Natural killer cell (primary cell): ENCODE measurements around the gene GPR17. TPM values are rescaled to one million over a fixed set of nuclear protein-coding genes. Genes with fewer than 3 reads are reported as not detected.

Experiments
- ATAC-seq, 3 donors: fragments of 150-1000 bp in 2 of 3; fragments of 200-7000 bp in 1 of 3; cut with Tn5 transposase; 1 replicate in 1 of 3; 2 replicates in 2 of 3; pipeline ENCODE4 v1.10.0; 2021; ENCODE audit warnings: mild to moderate bottlenecking in 2 of 3, moderate library complexity in 2 of 3
- DNase-seq, 2 donors: peaks; one replicate each; pipeline versions ENCODE4 v3.0.0 to v3.0.0-alpha.2; 2013 to 2021; ENCODE audit warnings: mixed read lengths in 1 of 2
- H3K27ac ChIP-seq: one replicate; pipeline ENCODE4 v1.5.1; 2013; ENCODE audit warnings: mild to moderate bottlenecking, low read length
- H3K27me3 ChIP-seq: one replicate; pipeline ENCODE4 v1.6.1; 2013; ENCODE audit warnings: low read length; ENCODE audit not compliant: control insufficient read depth, insufficient read depth
- H3K36me3 ChIP-seq: one replicate; pipeline ENCODE4 v1.6.1; 2013; ENCODE audit warnings: low read length; ENCODE audit not compliant: control insufficient read depth, insufficient read depth
- H3K4me1 ChIP-seq: one replicate; pipeline ENCODE4 v1.6.1; 2013; ENCODE audit warnings: low read length; ENCODE audit not compliant: control insufficient read depth, insufficient read depth
- H3K4me3 ChIP-seq: one replicate; pipeline ENCODE4 v1.5.1; 2013; ENCODE audit warnings: low read length
- H3K9me3 ChIP-seq: one replicate; pipeline ENCODE4 v1.6.1; 2013; ENCODE audit warnings: low read length; ENCODE audit not compliant: control insufficient read depth, insufficient read depth
- H3K27ac Mint-ChIP-seq, 2 donors: one replicate each; pipeline ENCODE4 v1.8.0; 2022; ENCODE audit warnings: mild to moderate bottlenecking in 2 of 2, mixed read lengths in 2 of 2, moderate library complexity in 1 of 2
- H3K27me3 Mint-ChIP-seq, 2 donors: one replicate each; pipeline ENCODE4 v1.8.0; 2022; ENCODE audit warnings: low read depth in 2 of 2, mixed read lengths in 2 of 2
- H3K36me3 Mint-ChIP-seq: one replicate; pipeline ENCODE4 v1.8.0; 2022; ENCODE audit warnings: mixed read lengths
- H3K4me1 Mint-ChIP-seq, 2 donors: one replicate each; pipeline ENCODE4 v1.8.0; 2022; ENCODE audit warnings: mixed read lengths in 2 of 2
- H3K4me3 Mint-ChIP-seq: one replicate; pipeline ENCODE4 v1.8.0; 2022; ENCODE audit warnings: mild to moderate bottlenecking, moderate library complexity, mixed read lengths
- H3K9me3 Mint-ChIP-seq, 2 donors: one replicate each; pipeline ENCODE4 v1.8.0; 2022; ENCODE audit warnings: mixed read lengths in 2 of 2
- whole genome bisulfite sequencing: methylation state at CpG from one replicate; pipeline ENCODE4 v1.1.7; 2013; ENCODE audit warnings: missing lambda C conversion rate; ENCODE audit not compliant: insufficient coverage; 5-methylcytosine and 5-hydroxymethylcytosine counted together
- intact Hi-C: fragments of 100-400 bp; cut with micrococcal nuclease; formaldehyde crosslinking; loops from one replicate; pipeline ENCODE4 v1.14.2; 2022
- total RNA-seq, 4 donors: library from RNA; stranded (reverse); fragments of 120-200 nt in 1 of 4; gene quantifications; one replicate each; pipeline versions ENCODE4 v1.2.3 to v1.2.4, GENCODE V29; 2013 to 2022
- TF ChIP-seq, protein P1 (sequence below): fragments of 200-600 bp; IDR thresholded peaks from one replicate; pipeline ENCODE4 v1.8.0; 2022; ENCODE audit warnings: antibody characterized with exemption

GPR17 gene
- total RNA-seq, 3 donors from 2014 or later (not counting 1 experiment from before 2014, with no cell fraction given): not detected

DNA sequence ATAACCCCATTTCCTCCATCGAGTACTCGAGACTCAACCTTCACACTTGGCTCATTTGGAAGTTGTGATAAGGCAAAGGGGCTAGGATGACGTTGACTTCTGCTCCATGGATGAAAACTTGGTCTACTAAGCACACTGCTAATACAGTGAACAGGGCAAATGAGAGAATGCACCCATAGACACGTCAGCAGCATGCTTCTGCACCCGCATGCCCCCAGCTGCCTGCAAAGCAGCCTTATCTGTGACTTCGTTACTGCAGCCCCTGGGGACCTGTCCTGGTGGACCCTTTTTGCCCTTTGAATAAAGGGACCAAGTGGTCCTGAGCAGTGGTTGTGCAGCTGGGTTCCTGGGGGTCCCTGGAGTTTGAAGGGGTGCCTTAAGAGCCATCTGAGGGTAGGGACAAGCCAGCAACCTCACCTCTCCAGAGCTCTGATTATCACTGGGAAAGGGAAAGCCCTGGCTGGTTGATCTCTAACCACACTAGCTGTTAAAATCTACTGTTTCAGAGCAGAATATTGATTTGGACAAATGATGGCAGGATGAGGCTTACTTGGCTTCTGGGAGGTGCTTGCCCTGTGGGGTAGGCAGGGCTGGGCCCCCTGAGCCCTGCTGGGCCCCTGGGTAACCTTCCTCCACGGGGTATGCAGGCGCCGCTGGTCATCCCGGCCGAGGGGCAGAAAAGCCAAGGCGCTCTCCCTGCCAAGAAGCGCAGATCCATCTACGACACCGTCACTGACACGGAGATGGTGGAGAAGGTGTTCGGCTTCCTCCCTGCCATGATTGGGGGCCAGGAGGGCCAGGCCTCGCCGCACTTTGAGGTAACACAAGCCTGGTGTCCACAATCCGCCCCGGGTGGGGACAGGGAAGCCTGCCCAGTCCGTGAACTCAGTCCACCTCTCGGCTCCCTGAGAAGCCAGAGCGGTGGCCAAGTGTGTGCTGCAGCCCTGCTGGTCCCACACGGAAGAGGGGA lies 37.6 kb upstream of the GPR17 start:
- no peaks in the 10 kb centered on the region for H3K27me3 ChIP-seq
- intact Hi-C loops: no loop called here
- no peaks in the 10 kb centered on the region for H3K36me3 ChIP-seq
- Mint-ChIP-seq H3K9me3 (peaks cover 0 to 3% of the 10 kb centered on the region in 2 donors), H3K27me3 (peaks cover 0 to 5% of the 10 kb centered on the region in 2 donors), H3K4me1 (no peaks in the 10 kb centered on the region), H3K4me3 (no peak overlapping the region), H3K36me3 (peaks cover 4% of the 10 kb centered on the region), H3K27ac (no peak overlapping the region)
- ATAC-seq: no peak
- DNase-seq: peak in 1 of 2 donors; percentile 10
- H3K27ac ChIP-seq: no peak overlapping the region
- TF ChIP-seq, protein P1, sequence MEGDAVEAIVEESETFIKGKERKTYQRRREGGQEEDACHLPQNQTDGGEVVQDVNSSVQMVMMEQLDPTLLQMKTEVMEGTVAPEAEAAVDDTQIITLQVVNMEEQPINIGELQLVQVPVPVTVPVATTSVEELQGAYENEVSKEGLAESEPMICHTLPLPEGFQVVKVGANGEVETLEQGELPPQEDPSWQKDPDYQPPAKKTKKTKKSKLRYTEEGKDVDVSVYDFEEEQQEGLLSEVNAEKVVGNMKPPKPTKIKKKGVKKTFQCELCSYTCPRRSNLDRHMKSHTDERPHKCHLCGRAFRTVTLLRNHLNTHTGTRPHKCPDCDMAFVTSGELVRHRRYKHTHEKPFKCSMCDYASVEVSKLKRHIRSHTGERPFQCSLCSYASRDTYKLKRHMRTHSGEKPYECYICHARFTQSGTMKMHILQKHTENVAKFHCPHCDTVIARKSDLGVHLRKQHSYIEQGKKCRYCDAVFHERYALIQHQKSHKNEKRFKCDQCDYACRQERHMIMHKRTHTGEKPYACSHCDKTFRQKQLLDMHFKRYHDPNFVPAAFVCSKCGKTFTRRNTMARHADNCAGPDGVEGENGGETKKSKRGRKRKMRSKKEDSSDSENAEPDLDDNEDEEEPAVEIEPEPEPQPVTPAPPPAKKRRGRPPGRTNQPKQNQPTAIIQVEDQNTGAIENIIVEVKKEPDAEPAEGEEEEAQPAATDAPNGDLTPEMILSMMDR: no peak
- WGBS: 82% methylated on average over 25 of the region's 25 CpGs
- no peaks in the 10 kb centered on the region for H3K9me3 ChIP-seq
- no peaks in the 10 kb centered on the region for H3K4me1 ChIP-seq
- H3K4me3 ChIP-seq: no peak overlapping the region

DNA sequence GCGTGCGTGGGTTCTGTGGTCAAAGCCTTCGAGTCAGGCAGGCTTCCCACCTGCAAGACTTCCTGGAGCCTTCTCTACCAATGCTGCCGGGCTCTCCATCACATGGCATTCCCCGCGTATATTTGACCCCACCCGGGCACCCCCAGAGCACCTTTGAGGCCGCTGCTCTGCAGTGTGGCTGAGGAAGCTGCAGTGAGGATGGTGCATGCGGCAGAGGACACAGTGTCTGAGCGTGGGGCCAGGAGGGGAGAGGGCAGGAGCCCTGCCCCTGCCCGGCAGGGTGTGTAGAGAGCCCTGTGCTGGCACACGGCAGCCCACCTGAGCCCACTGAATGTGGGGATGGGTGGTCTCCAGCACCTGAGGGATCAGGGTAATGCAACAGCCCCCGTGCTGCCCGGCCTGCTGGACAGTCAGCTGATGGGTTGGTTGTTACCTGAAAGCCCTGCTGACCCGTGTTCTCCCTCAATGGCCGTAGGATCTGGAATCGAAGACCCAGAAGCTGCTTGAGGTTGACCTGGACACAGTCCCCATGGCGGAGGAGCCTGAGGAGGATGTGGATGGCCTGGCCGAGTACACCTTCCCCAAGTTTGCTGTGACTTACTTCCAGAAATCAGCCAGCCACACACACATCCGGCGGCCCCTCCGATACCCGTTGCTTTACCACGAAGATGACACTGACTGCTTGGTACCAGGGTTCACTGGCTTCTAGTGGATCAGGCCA lies 36.8 kb upstream of the GPR17 start:
- Histone ChIP-seq H3K4me1 (no peaks in the 10 kb centered on the region), H3K9me3 (no peaks in the 10 kb centered on the region), H3K4me3 (no peak overlapping the region), H3K27me3 (no peaks in the 10 kb centered on the region), H3K36me3 (no peaks in the 10 kb centered on the region), H3K27ac (no peak overlapping the region)
- 65% methylated on average over 24 of the region's 24 CpGs for WGBS
- DNase-seq (peak in 1 of 2 donors; percentile 10), ATAC-seq (no peak)
- Mint-ChIP-seq H3K4me3 (no peak overlapping the region), H3K9me3 (peaks cover 0 to 6% of the 10 kb centered on the region in 2 donors), H3K27ac (no peak overlapping the region), H3K36me3 (peaks cover 11% of the 10 kb centered on the region), H3K4me1 (no peaks in the 10 kb centered on the region), H3K27me3 (peaks cover 0 to 13% of the 10 kb centered on the region in 2 donors)
- intact Hi-C loops: no loop called here
- TF ChIP-seq, protein P1: no peak

DNA sequence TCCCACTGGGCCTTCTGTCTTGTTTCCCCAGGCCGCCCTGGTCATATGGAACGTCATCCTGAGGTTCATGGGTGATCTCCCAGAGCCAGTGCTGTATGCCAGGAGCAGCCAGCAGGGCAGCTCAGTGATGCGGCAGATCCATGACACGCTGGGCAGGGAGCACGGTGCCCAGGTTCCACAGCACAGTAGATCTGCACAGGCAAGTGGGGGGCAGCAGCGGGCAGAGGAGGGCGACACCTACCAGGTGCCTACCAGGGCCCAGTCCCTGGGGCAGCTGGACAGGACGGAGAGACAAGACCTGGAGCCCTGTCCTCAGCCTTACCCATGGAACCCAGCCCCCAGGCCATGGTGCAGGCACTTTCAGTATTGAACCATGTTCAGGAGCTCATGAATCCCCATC lies 36.1 kb upstream of the GPR17 start:
- intact Hi-C loops: no loop called here
- peaks cover 0 to 18% of the 10 kb centered on the region in 2 donors for H3K27me3 Mint-ChIP-seq
- DNase-seq (peak in 1 of 2 donors; percentile 12), ATAC-seq (no peak)
- H3K9me3 Mint-ChIP-seq: peaks cover 0 to 6% of the 10 kb centered on the region in 2 donors
- Histone ChIP-seq H3K4me3 (no peak overlapping the region), H3K9me3 (no peaks in the 10 kb centered on the region), H3K27me3 (no peaks in the 10 kb centered on the region), H3K4me1 (no peaks in the 10 kb centered on the region), H3K27ac (no peak overlapping the region), H3K36me3 (no peaks in the 10 kb centered on the region)
- H3K4me3 Mint-ChIP-seq: no peak overlapping the region
- TF ChIP-seq, protein P1: no peak
- no peaks in the 10 kb centered on the region for H3K4me1 Mint-ChIP-seq
- H3K36me3 Mint-ChIP-seq: peaks cover 11% of the 10 kb centered on the region
- no peak overlapping the region for H3K27ac Mint-ChIP-seq
- WGBS: 93% methylated on average over 8 of the region's 8 CpGs
